HepG2 (cell line): ENCODE data around the gene SCFD2. TPM values are rescaled to one million over a fixed set of nuclear protein-coding genes. Genes with fewer than 3 reads are reported as not detected.
A peak's percentile ranks its signal among the peaks of the same experiment; 100 is the strongest.

Source experiments
- ARNT ChIP-seq: fragments of 450-650 bp; IDR thresholded peaks from 2 replicates; pipeline ENCODE4 v1.6.1; 2017
- ATF1 ChIP-seq: IDR thresholded peaks from 2 replicates; pipeline ENCODE4 v1.6.1; 2016; ENCODE audit warnings: mild to moderate bottlenecking, control low read depth
- ATF7-NPFF ChIP-seq: sonication (generic); formaldehyde crosslinking; IDR thresholded peaks from 2 replicates; pipeline ENCODE4 v1.8.1; 2023; ENCODE audit warnings: mild to moderate bottlenecking, low read depth, missing genetic modification reagents, moderate library complexity
- FOXM1 ChIP-seq: sonication (generic); formaldehyde crosslinking; IDR thresholded peaks from 2 replicates; pipeline ENCODE4 v1.5.0; 2020; ENCODE audit warnings: missing genetic modification reagents
- GLI4 ChIP-seq: sonication (generic); formaldehyde crosslinking; IDR thresholded peaks from 2 replicates; pipeline ENCODE4 v1.5.1; 2020; ENCODE audit warnings: missing genetic modification reagents, mild to moderate bottlenecking, moderate library complexity, borderline replicate concordance
- GPN1 ChIP-seq: sonication (generic); formaldehyde crosslinking; IDR thresholded peaks from 2 replicates; pipeline ENCODE4 v1.5.1; 2020; ENCODE audit warnings: missing genetic modification reagents, borderline replicate concordance
- KLF15 ChIP-seq: sonication (generic); formaldehyde crosslinking; IDR thresholded peaks from 2 replicates; pipeline ENCODE4 v1.8.1; 2023; ENCODE audit warnings: borderline replicate concordance, mild to moderate bottlenecking, inconsistent platforms, missing genetic modification reagents, mixed read lengths
- PHF5A ChIP-seq: IDR thresholded peaks from one replicate; pipeline ENCODE4 v1.6.1; 2018; ENCODE audit warnings: low read depth, missing genetic modification reagents; ENCODE audit not compliant: unreplicated experiment
- SIN3B ChIP-seq: fragments of 150-350 bp; IDR thresholded peaks from 2 replicates; pipeline ENCODE4 v1.6.1; 2014; ENCODE audit warnings: low read length
- SMARCE1 ChIP-seq: fragments of 450-650 bp; IDR thresholded peaks from 2 replicates; pipeline ENCODE4 v1.6.1; 2017; ENCODE audit warnings: borderline replicate concordance
- TMF1 ChIP-seq: sonication (generic); formaldehyde crosslinking; IDR thresholded peaks from 2 replicates; pipeline ENCODE4 v1.8.1; 2022; ENCODE audit warnings: low read depth, missing genetic modification reagents
- ZNF143 ChIP-seq: sonication (generic); formaldehyde crosslinking; IDR thresholded peaks from 2 replicates; pipeline ENCODE4 v1.4.0; 2020; ENCODE audit warnings: missing genetic modification reagents
- ZNF263 ChIP-seq: sonication (generic); formaldehyde crosslinking; IDR thresholded peaks from 2 replicates; pipeline ENCODE4 v1.4.0; 2020; ENCODE audit warnings: missing genetic modification reagents
- ZNF547 ChIP-seq: sonication (generic); formaldehyde crosslinking; IDR thresholded peaks from 2 replicates; pipeline ENCODE4 v1.5.1; 2020; ENCODE audit warnings: mild to moderate bottlenecking, missing genetic modification reagents
- ZNF569 ChIP-seq: sonication (generic); formaldehyde crosslinking; IDR thresholded peaks from 2 replicates; pipeline ENCODE4 v1.5.0; 2020; ENCODE audit warnings: mild to moderate bottlenecking, missing genetic modification reagents, moderate library complexity, borderline replicate concordance
- ZNF878 ChIP-seq: sonication (generic); formaldehyde crosslinking; IDR thresholded peaks from 2 replicates; pipeline ENCODE4 v1.8.1; 2023; ENCODE audit warnings: mild to moderate bottlenecking, missing genetic modification reagents, moderate library complexity
- polyA plus RNA-seq, 8 experiments: library from polyadenylated mRNA; depleted of rRNA in 3 of 8; stranded (reverse) in 7 of 8; unstranded in 1 of 8; fragments of >200 nt; fragmentation: Illumina TruSeq in 4 of 8; extraction: Trizol in 4 of 8; gene quantifications; 2 replicates each; pipeline versions ENCODE4 v1.2.1 to v1.2.3, GENCODE V29; 2011 to 2016; ENCODE audit warnings: low read depth in 4 of 8, missing spikeins in 1 of 8, mixed read lengths in 1 of 8; ENCODE audit not compliant: insufficient read depth in 1 of 8
- total RNA-seq, 5 experiments: library from RNA; depleted of rRNA; stranded (reverse); fragments of >200 nt; fragmentation: Illumina TruSeq; extraction: Trizol; gene quantifications; 2 replicates each; pipeline ENCODE4 v1.2.3, GENCODE V29; 2016; ENCODE audit warnings: low read depth in 1 of 5
- TF ChIP-seq, protein P1 (sequence below): sonication (generic); formaldehyde crosslinking; IDR thresholded peaks from 2 replicates; pipeline ENCODE4 v1.4.0; 2020; ENCODE audit warnings: missing genetic modification reagents
- TF ChIP-seq, protein P2 (sequence below): sonication (generic); formaldehyde crosslinking; IDR thresholded peaks from 2 replicates; pipeline ENCODE4 v1.8.1; 2023; ENCODE audit warnings: missing genetic modification reagents, inconsistent platforms, borderline replicate concordance
- TF ChIP-seq, protein P3 (sequence below): sonication (generic); formaldehyde crosslinking; IDR thresholded peaks from 2 replicates; pipeline ENCODE4 v1.4.0; 2020; ENCODE audit warnings: missing genetic modification reagents; ENCODE audit errors: not compliant biosample characterization
- TF ChIP-seq, protein P4 (sequence below): IDR thresholded peaks from 2 replicates; pipeline ENCODE4 v1.6.1; 2018; ENCODE audit warnings: missing genetic modification reagents

The SCFD2 gene
- total and polyA plus RNA-seq, 2 of the 13 experiments (the other 11 are each of a cell fraction or from before 2014, with no cell fraction given) = 4.6 to 15.6 TPM

- TF ChIP-seq FOXM1 (CRISPR knock-in tag) (no peak), ATF7-NPFF (CRISPR knock-in tag) (no peak), TMF1 (no peak), PHF5A (CRISPR knock-in tag) (no peak), ZNF569 (CRISPR knock-in tag) (no peak), SMARCE1 (no peak), ATF1 (CRISPR knock-in tag) (no peak), GLI4 (CRISPR knock-in tag) (no peak), SIN3B (no peak), ZNF878 (CRISPR knock-in tag) (no peak), KLF15 (CRISPR knock-in tag) (no peak), GPN1 (CRISPR knock-in tag) (no peak), ZNF143 (CRISPR knock-in tag) (no peak), ZNF547 (CRISPR knock-in tag) (no peak), ARNT (no peak), ZNF263 (CRISPR knock-in tag) (no peak)
- TF ChIP-seq, protein P1, sequence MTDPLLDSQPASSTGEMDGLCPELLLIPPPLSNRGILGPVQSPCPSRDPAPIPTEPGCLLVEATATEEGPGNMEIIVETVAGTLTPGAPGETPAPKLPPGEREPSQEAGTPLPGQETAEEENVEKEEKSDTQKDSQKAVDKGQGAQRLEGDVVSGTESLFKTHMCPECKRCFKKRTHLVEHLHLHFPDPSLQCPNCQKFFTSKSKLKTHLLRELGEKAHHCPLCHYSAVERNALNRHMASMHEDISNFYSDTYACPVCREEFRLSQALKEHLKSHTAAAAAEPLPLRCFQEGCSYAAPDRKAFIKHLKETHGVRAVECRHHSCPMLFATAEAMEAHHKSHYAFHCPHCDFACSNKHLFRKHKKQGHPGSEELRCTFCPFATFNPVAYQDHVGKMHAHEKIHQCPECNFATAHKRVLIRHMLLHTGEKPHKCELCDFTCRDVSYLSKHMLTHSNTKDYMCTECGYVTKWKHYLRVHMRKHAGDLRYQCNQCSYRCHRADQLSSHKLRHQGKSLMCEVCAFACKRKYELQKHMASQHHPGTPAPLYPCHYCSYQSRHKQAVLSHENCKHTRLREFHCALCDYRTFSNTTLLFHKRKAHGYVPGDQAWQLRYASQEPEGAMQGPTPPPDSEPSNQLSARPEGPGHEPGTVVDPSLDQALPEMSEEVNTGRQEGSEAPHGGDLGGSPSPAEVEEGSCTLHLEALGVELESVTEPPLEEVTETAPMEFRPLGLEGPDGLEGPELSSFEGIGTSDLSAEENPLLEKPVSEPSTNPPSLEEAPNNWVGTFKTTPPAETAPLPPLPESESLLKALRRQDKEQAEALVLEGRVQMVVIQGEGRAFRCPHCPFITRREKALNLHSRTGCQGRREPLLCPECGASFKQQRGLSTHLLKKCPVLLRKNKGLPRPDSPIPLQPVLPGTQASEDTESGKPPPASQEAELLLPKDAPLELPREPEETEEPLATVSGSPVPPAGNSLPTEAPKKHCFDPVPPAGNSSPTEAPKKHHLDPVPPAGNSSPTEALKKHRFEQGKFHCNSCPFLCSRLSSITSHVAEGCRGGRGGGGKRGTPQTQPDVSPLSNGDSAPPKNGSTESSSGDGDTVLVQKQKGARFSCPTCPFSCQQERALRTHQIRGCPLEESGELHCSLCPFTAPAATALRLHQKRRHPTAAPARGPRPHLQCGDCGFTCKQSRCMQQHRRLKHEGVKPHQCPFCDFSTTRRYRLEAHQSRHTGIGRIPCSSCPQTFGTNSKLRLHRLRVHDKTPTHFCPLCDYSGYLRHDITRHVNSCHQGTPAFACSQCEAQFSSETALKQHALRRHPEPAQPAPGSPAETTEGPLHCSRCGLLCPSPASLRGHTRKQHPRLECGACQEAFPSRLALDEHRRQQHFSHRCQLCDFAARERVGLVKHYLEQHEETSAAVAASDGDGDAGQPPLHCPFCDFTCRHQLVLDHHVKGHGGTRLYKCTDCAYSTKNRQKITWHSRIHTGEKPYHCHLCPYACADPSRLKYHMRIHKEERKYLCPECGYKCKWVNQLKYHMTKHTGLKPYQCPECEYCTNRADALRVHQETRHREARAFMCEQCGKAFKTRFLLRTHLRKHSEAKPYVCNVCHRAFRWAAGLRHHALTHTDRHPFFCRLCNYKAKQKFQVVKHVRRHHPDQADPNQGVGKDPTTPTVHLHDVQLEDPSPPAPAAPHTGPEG (CRISPR knock-in tag) = no peak
- TF ChIP-seq, protein P2, sequence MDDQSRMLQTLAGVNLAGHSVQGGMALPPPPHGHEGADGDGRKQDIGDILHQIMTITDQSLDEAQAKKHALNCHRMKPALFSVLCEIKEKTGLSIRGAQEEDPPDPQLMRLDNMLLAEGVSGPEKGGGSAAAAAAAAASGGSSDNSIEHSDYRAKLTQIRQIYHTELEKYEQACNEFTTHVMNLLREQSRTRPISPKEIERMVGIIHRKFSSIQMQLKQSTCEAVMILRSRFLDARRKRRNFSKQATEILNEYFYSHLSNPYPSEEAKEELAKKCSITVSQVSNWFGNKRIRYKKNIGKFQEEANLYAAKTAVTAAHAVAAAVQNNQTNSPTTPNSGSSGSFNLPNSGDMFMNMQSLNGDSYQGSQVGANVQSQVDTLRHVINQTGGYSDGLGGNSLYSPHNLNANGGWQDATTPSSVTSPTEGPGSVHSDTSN (CRISPR knock-in tag) = no peak
- TF ChIP-seq, protein P3, sequence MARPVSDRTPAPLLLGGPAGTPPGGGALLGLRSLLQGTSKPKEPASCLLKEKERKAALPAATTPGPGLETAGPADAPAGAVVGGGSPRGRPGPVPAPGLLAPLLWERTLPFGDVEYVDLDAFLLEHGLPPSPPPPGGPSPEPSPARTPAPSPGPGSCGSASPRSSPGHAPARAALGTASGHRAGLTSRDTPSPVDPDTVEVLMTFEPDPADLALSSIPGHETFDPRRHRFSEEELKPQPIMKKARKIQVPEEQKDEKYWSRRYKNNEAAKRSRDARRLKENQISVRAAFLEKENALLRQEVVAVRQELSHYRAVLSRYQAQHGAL (CRISPR knock-in tag) = no peak
- TF ChIP-seq, protein P4, sequence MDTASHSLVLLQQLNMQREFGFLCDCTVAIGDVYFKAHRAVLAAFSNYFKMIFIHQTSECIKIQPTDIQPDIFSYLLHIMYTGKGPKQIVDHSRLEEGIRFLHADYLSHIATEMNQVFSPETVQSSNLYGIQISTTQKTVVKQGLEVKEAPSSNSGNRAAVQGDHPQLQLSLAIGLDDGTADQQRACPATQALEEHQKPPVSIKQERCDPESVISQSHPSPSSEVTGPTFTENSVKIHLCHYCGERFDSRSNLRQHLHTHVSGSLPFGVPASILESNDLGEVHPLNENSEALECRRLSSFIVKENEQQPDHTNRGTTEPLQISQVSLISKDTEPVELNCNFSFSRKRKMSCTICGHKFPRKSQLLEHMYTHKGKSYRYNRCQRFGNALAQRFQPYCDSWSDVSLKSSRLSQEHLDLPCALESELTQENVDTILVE (CRISPR knock-in tag) = peak; percentile 67; the same call in 1 of the 2 replicates
These were observed 346.1 kb downstream of the SCFD2 start (continued) for GRCh38 chr4:53019485-53020382.
